Hepatocyte (in vitro differentiated cells): Measurements from ENCODE around the gene KMO.

Source experiments
- CTCF ChIP-seq: fragments of 200-600 bp; sonication (generic); IDR thresholded peaks from 2 replicates; pipeline ENCODE4 v1.5.1; 2016; ENCODE audit warnings: antibody characterized with exemption, mild to moderate bottlenecking; ENCODE audit not compliant: poor library complexity
- EZH2 ChIP-seq: fragments of 200-600 bp; sonication (generic); IDR thresholded peaks from 2 replicates; pipeline ENCODE4 v1.6.1; 2016; ENCODE audit warnings: antibody characterized with exemption, mild to moderate bottlenecking, borderline replicate concordance
- EZH2phosphoT487 ChIP-seq: fragments of 200-600 bp; sonication (generic); IDR thresholded peaks from one replicate; pipeline ENCODE4 v1.6.1; 2018; ENCODE audit warnings: antibody characterized with exemption, mild to moderate bottlenecking, low read depth, moderate library complexity; ENCODE audit not compliant: unreplicated experiment, severe bottlenecking

GRCh38 chr1:241518476-241519307 lies 13.5 kb upstream of the KMO start:
- TF ChIP-seq EZH2phosphoT487 = no peak
- no peak for TF ChIP-seq CTCF
- TF ChIP-seq EZH2 = no peak
